Type B pancreatic cell (in vitro differentiated cells): Measurements from ENCODE around the gene PRKRIP1. TPM values are rescaled to one million over a fixed set of nuclear protein-coding genes. Genes with fewer than 3 reads are reported as not detected.

ENCODE experiments used
- DNase-seq: peaks from one replicate; pipeline ENCODE4 v3.0.0; 2021; ENCODE audit warnings: mixed read lengths; ENCODE audit not compliant: unreplicated experiment; ENCODE audit errors: extremely low spot score
- H3K27ac Mint-ChIP-seq: 2 replicates; pipeline ENCODE4 v1.8.0; 2021; ENCODE audit warnings: mild to moderate bottlenecking, mixed read lengths
- H3K27me3 Mint-ChIP-seq: 2 replicates; pipeline ENCODE4 v1.8.0; 2021; ENCODE audit warnings: mixed read lengths
- H3K36me3 Mint-ChIP-seq: 2 replicates; pipeline ENCODE4 v1.8.0; 2021; ENCODE audit warnings: mixed read lengths
- H3K4me1 Mint-ChIP-seq: one replicate; pipeline ENCODE4 v1.8.0; 2021; ENCODE audit warnings: mixed read lengths; ENCODE audit not compliant: unreplicated experiment
- H3K4me3 Mint-ChIP-seq: 2 replicates; pipeline ENCODE4 v1.8.0; 2021; ENCODE audit warnings: mild to moderate bottlenecking, mixed read lengths
- H3K9me3 Mint-ChIP-seq: 2 replicates; pipeline ENCODE4 v1.8.0; 2021; ENCODE audit warnings: mixed read lengths
- CTCF ChIP-seq: fragments of 200-600 bp; sonication (generic); conservative IDR thresholded peaks from 2 replicates; pipeline ENCODE4 v1.5.0; 2021; ENCODE audit warnings: antibody characterized with exemption, mild to moderate bottlenecking
- total RNA-seq: library from RNA; stranded (reverse); gene quantifications from 2 replicates; pipeline ENCODE4 v1.2.1, GENCODE V29; 2021; ENCODE audit warnings: low replicate concordance

PRKRIP1 gene
- total RNA-seq, 1 donor from 2014 or later: 34.0 TPM

- H3K9me3 Mint-ChIP-seq: no peaks in the 10 kb centered on the region
- no peak for DNase-seq
- no peaks in the 10 kb centered on the region for H3K27me3 Mint-ChIP-seq
- H3K4me3 Mint-ChIP-seq: no peak overlapping the region
- no peaks in the 10 kb centered on the region for H3K4me1 Mint-ChIP-seq
- TF ChIP-seq CTCF: no peak
- peaks cover 3% of the 10 kb centered on the region for H3K36me3 Mint-ChIP-seq
- no peak overlapping the region for H3K27ac Mint-ChIP-seq
Observed at GRCh38 chr7:102425639-102426267, 29.6 kb downstream of the PRKRIP1 start.

DNA sequence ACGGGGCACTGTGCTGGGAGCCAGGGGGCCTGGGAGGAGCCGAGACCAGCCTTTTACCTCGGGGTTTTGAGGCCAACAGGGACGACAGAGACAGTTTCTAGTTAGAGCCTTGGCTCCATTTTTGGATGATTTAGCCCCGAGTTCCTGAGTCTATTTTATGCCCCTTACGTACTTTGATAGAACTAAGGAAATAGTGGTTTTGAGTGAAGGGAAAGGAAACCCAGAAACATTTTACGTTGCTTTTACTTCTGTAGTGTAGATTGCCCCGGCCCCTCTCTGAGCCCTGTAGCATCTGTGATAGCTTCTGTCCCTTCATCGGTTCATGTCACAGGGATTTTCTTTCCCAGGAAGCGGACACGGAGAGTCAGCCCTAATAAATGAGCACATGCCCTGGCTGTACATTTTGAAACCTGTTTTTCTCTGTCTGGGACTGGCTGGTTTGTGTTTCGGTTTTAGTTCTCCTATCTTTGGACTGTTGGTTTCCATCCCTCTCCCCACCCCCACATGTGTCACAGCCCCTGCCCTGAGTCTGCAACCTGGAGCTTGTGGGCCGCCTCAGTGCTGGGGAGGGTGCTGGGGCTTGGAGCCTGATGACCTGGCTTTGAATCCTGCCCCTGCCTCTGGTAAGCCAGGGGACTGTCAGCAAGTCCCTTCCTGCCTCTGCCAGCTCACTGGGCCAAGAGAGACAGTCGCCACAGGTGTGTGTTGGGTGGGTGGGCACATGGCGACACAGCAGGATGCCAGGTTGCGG, 30.3 kb downstream of the PRKRIP1 start:
- H3K27me3 Mint-ChIP-seq: no peaks in the 10 kb centered on the region
- no peak for TF ChIP-seq CTCF
- no peak overlapping the region for H3K4me3 Mint-ChIP-seq
- no peak overlapping the region for H3K27ac Mint-ChIP-seq
- DNase-seq: no peak
- no peaks in the 10 kb centered on the region for H3K36me3 Mint-ChIP-seq
- no peaks in the 10 kb centered on the region for H3K4me1 Mint-ChIP-seq
- no peaks in the 10 kb centered on the region for H3K9me3 Mint-ChIP-seq

DNA sequence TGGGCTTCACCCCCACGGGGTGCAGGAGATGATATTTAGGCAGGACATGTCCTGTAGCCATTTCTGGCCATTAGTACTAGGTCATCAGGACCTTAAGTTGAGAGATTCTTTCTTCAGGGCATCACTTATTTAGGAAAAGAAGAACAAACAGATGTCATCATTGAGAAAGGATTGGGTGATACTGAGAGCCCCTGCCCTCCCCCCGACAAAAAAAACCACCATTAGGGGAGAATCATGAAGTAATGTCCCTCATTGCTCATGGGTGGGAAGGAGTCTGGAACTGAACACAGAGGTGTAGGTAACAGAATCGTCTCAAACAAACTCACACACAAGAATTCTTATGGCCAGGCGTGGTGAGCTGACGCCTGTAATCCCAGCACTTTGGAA, 30.8 kb downstream of the PRKRIP1 start:
- H3K4me1 Mint-ChIP-seq: peaks cover 4% of the 10 kb centered on the region
- DNase-seq: no peak
- no peaks in the 10 kb centered on the region for H3K9me3 Mint-ChIP-seq
- H3K27ac Mint-ChIP-seq: no peak overlapping the region
- H3K36me3 Mint-ChIP-seq: no peaks in the 10 kb centered on the region
- H3K4me3 Mint-ChIP-seq: no peak overlapping the region
- H3K27me3 Mint-ChIP-seq: no peaks in the 10 kb centered on the region
- TF ChIP-seq CTCF: no peak

GRCh38 chr7:102429141-102429899, 33.2 kb downstream of the PRKRIP1 start:
- peaks cover 6% of the 10 kb centered on the region for H3K4me1 Mint-ChIP-seq
- no peak for DNase-seq
- TF ChIP-seq CTCF: no peak
- no peaks in the 10 kb centered on the region for H3K27me3 Mint-ChIP-seq
- H3K36me3 Mint-ChIP-seq: no peaks in the 10 kb centered on the region
- H3K9me3 Mint-ChIP-seq: no peaks in the 10 kb centered on the region
- H3K27ac Mint-ChIP-seq: no peak overlapping the region
- no peak overlapping the region for H3K4me3 Mint-ChIP-seq

DNA sequence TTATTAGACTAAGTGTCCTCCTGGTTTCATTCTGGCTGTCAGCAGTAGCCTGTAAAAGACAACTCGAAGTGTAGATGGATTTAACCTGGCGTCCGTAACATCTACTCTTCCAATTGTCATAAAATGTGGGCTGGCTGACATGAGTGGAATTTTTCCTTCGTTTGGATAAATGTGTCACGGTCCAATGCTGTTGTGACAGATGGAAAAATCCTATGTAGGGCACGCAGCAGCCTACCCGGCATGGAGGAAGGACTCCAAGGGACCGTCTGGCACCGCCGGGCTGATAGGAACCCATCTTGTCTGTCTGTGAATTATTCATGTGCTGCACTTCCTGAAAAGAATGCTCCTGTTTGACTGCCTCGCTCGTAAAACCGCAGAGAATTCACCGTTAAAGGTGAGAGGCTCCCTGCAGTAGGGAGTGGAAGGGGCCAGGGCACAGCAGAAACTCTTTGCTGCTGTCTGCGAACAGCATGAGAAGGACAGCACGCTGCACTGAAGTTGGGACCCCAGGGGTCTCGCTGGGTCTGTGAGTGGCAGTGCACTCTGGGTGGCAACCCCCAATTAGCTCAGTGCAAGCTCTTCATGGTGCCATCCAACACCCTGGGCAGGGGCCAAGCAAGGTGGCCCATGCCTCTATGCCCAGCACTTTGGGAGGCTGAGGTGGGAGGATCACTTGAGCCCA, 35.6 kb downstream of the PRKRIP1 start:
- TF ChIP-seq CTCF: no peak
- Mint-ChIP-seq H3K27ac (peak overlapping the region; percentile 81), H3K9me3 (no peaks in the 10 kb centered on the region), H3K4me3 (peak overlapping the region; percentile 84), H3K27me3 (no peaks in the 10 kb centered on the region), H3K4me1 (peaks cover 11% of the 10 kb centered on the region), H3K36me3 (no peaks in the 10 kb centered on the region)
- DNase-seq: no peak
